ENCODE data around the gene CEP55.

GRCh38 chr10:93468461-93469213 is 27.8 kb upstream of the CEP55 start:
- peak in 3 of 6 experiments; percentile 15 to 26 (median 20) for TF ChIP-seq CTCF (IDR thresholded peaks at IDR 0.05)
- TF ChIP-seq POLR2A (IDR thresholded peaks at IDR 0.05), result peak in 1 of 2 donors; percentile 58
